ENCODE results near the gene DENND1A. TPM values are rescaled to one million over a fixed set of nuclear protein-coding genes. Genes with fewer than 3 reads are reported as not detected.

The DENND1A gene
- total RNA-seq, 1 donor, result 22.9 TPM

DNA sequence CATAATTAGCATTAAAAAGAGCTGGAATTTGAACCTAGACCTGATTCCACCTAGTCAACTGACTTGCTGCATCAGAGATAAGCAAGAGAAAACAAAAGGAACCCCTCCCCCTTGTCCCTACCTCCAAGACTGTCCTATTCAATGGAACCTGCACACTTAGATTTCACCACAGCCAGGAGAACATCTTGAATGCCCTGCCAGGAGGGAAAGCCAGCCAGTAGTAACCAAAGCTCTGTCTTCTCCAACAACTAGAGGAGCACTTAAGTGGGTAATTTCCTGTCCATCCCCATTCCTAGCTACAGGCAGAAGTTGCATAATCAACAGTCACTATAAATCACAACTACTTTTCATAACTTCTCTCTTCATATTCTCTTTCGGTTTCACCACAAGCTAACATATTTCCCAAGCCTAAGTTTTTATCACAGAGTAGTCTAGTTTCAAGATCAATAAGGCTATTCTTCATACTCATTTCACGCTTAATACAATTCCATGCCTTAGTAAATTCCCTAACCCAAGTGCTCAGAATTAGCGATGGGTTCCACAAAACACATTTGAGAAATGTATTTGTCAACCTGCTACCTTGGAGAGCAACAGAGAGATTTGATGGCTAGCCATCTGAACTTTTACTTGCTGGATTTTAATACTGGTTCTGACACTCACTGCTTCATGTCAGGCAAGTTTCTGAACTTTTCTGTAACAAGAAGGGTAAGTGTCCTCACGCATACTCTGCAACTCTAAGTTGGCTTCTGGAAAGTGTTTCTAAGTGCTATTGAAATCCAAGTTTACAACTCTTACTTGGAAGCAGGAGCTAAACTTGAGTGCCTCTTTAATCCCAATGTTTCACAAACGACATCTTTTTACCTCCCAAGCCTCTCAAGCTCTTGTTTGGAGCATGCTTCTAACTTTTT is 2.0 kb downstream of the DENND1A start:
- peak; percentile 88 for DNase-seq (ENCODE audit: low read depth)
- peak overlapping the region; percentile 77 for H3K4me3 ChIP-seq (ENCODE audit: low read depth, low read length)
- TF ChIP-seq, protein P1, sequence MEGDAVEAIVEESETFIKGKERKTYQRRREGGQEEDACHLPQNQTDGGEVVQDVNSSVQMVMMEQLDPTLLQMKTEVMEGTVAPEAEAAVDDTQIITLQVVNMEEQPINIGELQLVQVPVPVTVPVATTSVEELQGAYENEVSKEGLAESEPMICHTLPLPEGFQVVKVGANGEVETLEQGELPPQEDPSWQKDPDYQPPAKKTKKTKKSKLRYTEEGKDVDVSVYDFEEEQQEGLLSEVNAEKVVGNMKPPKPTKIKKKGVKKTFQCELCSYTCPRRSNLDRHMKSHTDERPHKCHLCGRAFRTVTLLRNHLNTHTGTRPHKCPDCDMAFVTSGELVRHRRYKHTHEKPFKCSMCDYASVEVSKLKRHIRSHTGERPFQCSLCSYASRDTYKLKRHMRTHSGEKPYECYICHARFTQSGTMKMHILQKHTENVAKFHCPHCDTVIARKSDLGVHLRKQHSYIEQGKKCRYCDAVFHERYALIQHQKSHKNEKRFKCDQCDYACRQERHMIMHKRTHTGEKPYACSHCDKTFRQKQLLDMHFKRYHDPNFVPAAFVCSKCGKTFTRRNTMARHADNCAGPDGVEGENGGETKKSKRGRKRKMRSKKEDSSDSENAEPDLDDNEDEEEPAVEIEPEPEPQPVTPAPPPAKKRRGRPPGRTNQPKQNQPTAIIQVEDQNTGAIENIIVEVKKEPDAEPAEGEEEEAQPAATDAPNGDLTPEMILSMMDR (IDR thresholded peaks at IDR 0.05; ENCODE audit: insufficient read depth, low read depth, low read length), result no peak

- no peak overlapping the region for H3K4me3 ChIP-seq (ENCODE audit: low read depth, low read length)
- DNase-seq (ENCODE audit: low read depth), result no peak
- TF ChIP-seq, protein P1 (IDR thresholded peaks at IDR 0.05; ENCODE audit: insufficient read depth, low read depth, low read length), result no peak
Observed at GRCh38 chr9:123926941-123927340, 3.0 kb downstream of the DENND1A start.

DNA sequence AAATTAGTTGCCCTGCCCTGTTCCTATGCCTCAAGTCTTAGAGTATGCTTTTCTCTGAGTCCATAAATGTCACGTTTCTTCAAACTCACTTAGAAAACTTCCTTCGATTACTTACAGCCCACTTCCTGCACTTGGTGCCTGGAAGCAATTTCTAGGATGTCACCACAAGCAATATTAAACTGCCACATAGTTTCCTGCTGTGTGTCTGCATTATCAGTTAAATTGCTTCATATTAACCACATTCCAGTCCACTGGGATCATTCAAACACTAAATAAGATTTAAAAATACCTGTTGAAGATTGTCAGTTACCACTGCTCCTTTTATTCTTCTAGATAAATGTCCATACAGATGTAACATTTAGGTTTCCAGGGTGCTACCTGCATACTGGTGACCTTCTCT is 4.1 kb downstream of the DENND1A start:
- TF ChIP-seq, protein P1 (IDR thresholded peaks at IDR 0.05; ENCODE audit: insufficient read depth, low read depth, low read length), result no peak
- DNase-seq (ENCODE audit: low read depth), result peak; percentile 42
- no peak overlapping the region for H3K4me3 ChIP-seq (ENCODE audit: low read depth, low read length)

- no peak overlapping the region for H3K4me3 ChIP-seq (ENCODE audit: low read depth, low read length)
- no peak for DNase-seq (ENCODE audit: low read depth)
- TF ChIP-seq, protein P1 (IDR thresholded peaks at IDR 0.05; ENCODE audit: insufficient read depth, low read depth, low read length), result no peak
Observed at GRCh38 chr9:123925161-123925560, 4.8 kb downstream of the DENND1A start.

- no peak overlapping the region for H3K4me3 ChIP-seq (ENCODE audit: low read depth, low read length)
- no peak for DNase-seq (ENCODE audit: low read depth)
- TF ChIP-seq, protein P1 (IDR thresholded peaks at IDR 0.05; ENCODE audit: insufficient read depth, low read depth, low read length), result no peak
Observed at GRCh38 chr9:123924727-123925126, 5.2 kb downstream of the DENND1A start.

- DNase-seq (ENCODE audit: low read depth), result no peak
- no peak overlapping the region for H3K4me3 ChIP-seq (ENCODE audit: low read depth, low read length)
- TF ChIP-seq, protein P1 (IDR thresholded peaks at IDR 0.05; ENCODE audit: insufficient read depth, low read depth, low read length), result no peak
Observed at GRCh38 chr9:123923884-123924283, 6.0 kb downstream of the DENND1A start.

All from fibroblast of villous mesenchyme (primary cell).